Mesendoderm (in vitro differentiated cells): ENCODE results near the gene STAT5B. TPM values are rescaled to one million over a fixed set of nuclear protein-coding genes. Genes with fewer than 3 reads are reported as not detected.

ENCODE experiments used
- DNase-seq: peaks from one replicate; pipeline ENCODE4 v3.0.0; 2013
- H2AK5ac ChIP-seq: 2 replicates; pipeline ENCODE4 v1.6.1; 2013; ENCODE audit warnings: low read length, inconsistent platforms
- H2BK120ac ChIP-seq: 2 replicates; pipeline ENCODE4 v1.6.1; 2013; ENCODE audit warnings: low read depth, mild to moderate bottlenecking, low read length, moderate library complexity, mixed read lengths
- H2BK15ac ChIP-seq: replicated peaks from 2 replicates; pipeline ENCODE4 v1.6.1; 2013; ENCODE audit warnings: low read depth, mild to moderate bottlenecking, moderate library complexity
- H2BK5ac ChIP-seq: 2 replicates; pipeline ENCODE4 v1.6.1; 2013; ENCODE audit warnings: low read length, inconsistent platforms
- H3K18ac ChIP-seq: 2 replicates; pipeline ENCODE4 v1.6.1; 2013; ENCODE audit warnings: mild to moderate bottlenecking, low read length, mixed read lengths
- H3K23ac ChIP-seq: one replicate; pipeline ENCODE4 v1.6.1; 2013; ENCODE audit warnings: low read length
- H3K27ac ChIP-seq: 2 replicates; pipeline ENCODE4 v1.5.1; 2013; ENCODE audit warnings: low read depth, mild to moderate bottlenecking, inconsistent platforms, low read length, moderate library complexity
- H3K27me3 ChIP-seq: 2 replicates; pipeline ENCODE4 v1.6.1; 2013; ENCODE audit warnings: low read length, control low read depth, mild to moderate bottlenecking, inconsistent platforms; ENCODE audit not compliant: insufficient read depth, poor library complexity
- H3K36me3 ChIP-seq: 2 replicates; pipeline ENCODE4 v1.6.1; 2013; ENCODE audit warnings: low read length, inconsistent platforms; ENCODE audit not compliant: control insufficient read depth, insufficient read depth
- H3K4ac ChIP-seq: one replicate; pipeline ENCODE4 v1.6.1; 2013; ENCODE audit warnings: low read depth, mild to moderate bottlenecking, low read length, moderate library complexity
- H3K4me1 ChIP-seq: 2 replicates; pipeline ENCODE4 v1.6.1; 2013; ENCODE audit warnings: low read depth, low read length, inconsistent platforms; ENCODE audit not compliant: control insufficient read depth
- H3K4me2 ChIP-seq: 2 replicates; pipeline ENCODE4 v1.6.1; 2013; ENCODE audit warnings: low read length
- H3K4me3 ChIP-seq: 2 replicates; pipeline ENCODE4 v1.5.1; 2013; ENCODE audit warnings: mild to moderate bottlenecking, low read length
- H3K56ac ChIP-seq: one replicate; pipeline ENCODE4 v1.6.1; 2013; ENCODE audit warnings: low read length
- H3K79me1 ChIP-seq: 2 replicates; pipeline ENCODE4 v1.6.1; 2013; ENCODE audit warnings: low read length, inconsistent platforms
- H3K79me2 ChIP-seq: 2 replicates; pipeline ENCODE4 v1.6.1; 2013; ENCODE audit warnings: mild to moderate bottlenecking, low read length; ENCODE audit not compliant: control insufficient read depth, insufficient read depth
- H3K9ac ChIP-seq: 2 replicates; pipeline ENCODE4 v1.6.1; 2013; ENCODE audit warnings: low read length, inconsistent platforms
- H4K5ac ChIP-seq: one replicate; pipeline ENCODE4 v1.6.1; 2013; ENCODE audit warnings: low read length
- H4K8ac ChIP-seq: one replicate; pipeline ENCODE4 v1.6.1; 2013; ENCODE audit warnings: low read depth, mild to moderate bottlenecking, control low read depth, low read length, moderate library complexity
- WGBS: extraction: QIAGEN DNeasy Blood & Tissue Kit; methylation state at CpG from one replicate; pipeline ENCODE4 v1.1.7; 2013; ENCODE audit warnings: low lambda C conversion rate, missing lambda C conversion rate; ENCODE audit not compliant: insufficient coverage; ENCODE audit errors: extremely low coverage; 5-methylcytosine and 5-hydroxymethylcytosine counted together
- polyA plus RNA-seq, 2 experiments: library from polyadenylated mRNA; stranded (reverse); fragments of 200-250 nt; gene quantifications; one replicate each; pipeline ENCODE4 v1.2.3, GENCODE V29; 2013

The STAT5B gene
- polyA plus RNA-seq (2013, experiment 1 of 2) = 24.3 TPM
- 26.6 TPM for polyA plus RNA-seq (2013, experiment 2 of 2)

DNA sequence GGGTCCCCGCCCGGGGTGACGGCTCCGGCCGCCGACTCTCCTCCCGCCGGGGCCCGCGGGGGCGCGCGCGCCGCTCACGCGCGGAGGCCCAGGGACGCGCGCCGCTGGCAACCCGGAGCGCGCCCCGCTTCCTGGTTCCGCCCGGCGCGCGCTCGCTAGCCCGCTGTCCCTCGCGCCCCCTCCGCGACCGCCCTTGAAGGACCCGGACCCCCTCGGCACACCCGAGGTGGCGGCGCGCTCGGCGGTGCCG is at the start of gene STAT5B:
STAT5B (minus strand) TSS at position 33 of the 250 bp plus-strand sequence. CDS start 44,264 bp downstream, outside the sequence.
- Histone ChIP-seq H2BK120ac (peak within 1 kb of the TSS; percentile 65), H2BK5ac (no peak within 1 kb of the TSS), H3K23ac (peak within 1 kb of the TSS; percentile 81), H2BK15ac (no peak within 1 kb of the TSS), H3K4ac (peak within 1 kb of the TSS; percentile 98), H3K27me3 (no peaks in the 10 kb centered on the region), H3K4me2 (peak within 1 kb of the TSS; percentile 58), H3K4me3 (peak within 1 kb of the TSS; percentile 81), H3K27ac (no peak within 1 kb of the TSS), H3K56ac (peak within 1 kb of the TSS; percentile 92), H3K36me3 (no peaks in the 10 kb centered on the region), H2AK5ac (no peak within 1 kb of the TSS), H3K79me1 (peaks cover 2% of the 10 kb centered on the region), H3K4me1 (peaks cover 3% of the 10 kb centered on the region), H3K79me2 (peaks cover 13% of the 10 kb centered on the region), H4K8ac (peak within 1 kb of the TSS; percentile 67), H3K9ac (peak within 1 kb of the TSS; percentile 83), H3K18ac (peak within 1 kb of the TSS; percentile 99), H4K5ac (no peak within 1 kb of the TSS)
- DNase-seq = peak; percentile 73
- no CpG with 5 or more reads among the region's 47 CpGs for WGBS

DNA sequence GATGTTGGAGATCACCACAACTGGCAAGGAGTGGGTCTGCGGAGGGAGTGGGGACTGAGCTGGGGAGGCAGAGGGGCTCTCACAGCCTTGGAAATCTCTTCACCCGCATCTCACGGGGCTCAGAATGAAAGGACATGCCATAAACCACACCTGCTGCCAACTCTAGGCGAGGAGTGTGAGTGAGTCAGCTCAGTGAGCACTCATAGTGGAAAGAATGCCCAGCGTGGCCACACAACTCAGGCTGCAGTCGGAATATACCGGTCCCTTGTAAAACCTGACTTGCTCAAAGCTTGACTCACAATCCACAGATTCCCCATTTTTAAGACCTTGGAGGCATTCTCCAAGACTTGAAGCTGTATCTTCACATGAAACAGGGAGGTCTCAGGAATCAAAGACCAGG is 48.8 kb upstream of the STAT5B start:
- H3K56ac ChIP-seq = no peak overlapping the region
- H3K4me1 ChIP-seq = no peaks in the 10 kb centered on the region
- no peak overlapping the region for H4K5ac ChIP-seq
- no peaks in the 10 kb centered on the region for H3K27me3 ChIP-seq
- H3K9ac ChIP-seq = no peak overlapping the region
- H3K4me3 ChIP-seq = no peak overlapping the region
- no peak overlapping the region for H2BK5ac ChIP-seq
- no CpG with 5 or more reads among the region's 7 CpGs for WGBS
- H2BK15ac ChIP-seq = no peak overlapping the region
- H3K79me2 ChIP-seq = no peaks in the 10 kb centered on the region
- no peak overlapping the region for H3K4ac ChIP-seq
- H3K23ac ChIP-seq = no peak overlapping the region
- no peak overlapping the region for H3K18ac ChIP-seq
- H2AK5ac ChIP-seq = no peak overlapping the region
- H4K8ac ChIP-seq = no peak overlapping the region
- no peak overlapping the region for H3K27ac ChIP-seq
- DNase-seq = no peak
- peaks cover 4% of the 10 kb centered on the region for H3K36me3 ChIP-seq
- no peak overlapping the region for H3K4me2 ChIP-seq
- no peaks in the 10 kb centered on the region for H3K79me1 ChIP-seq
- H2BK120ac ChIP-seq = no peak overlapping the region

- WGBS = no CpG with 5 or more reads among the region's 5 CpGs
- peaks cover 2% of the 10 kb centered on the region for H3K36me3 ChIP-seq
Measured at GRCh38 chr17:42323268-42323773, 47.1 kb upstream of the STAT5B start.

DNA sequence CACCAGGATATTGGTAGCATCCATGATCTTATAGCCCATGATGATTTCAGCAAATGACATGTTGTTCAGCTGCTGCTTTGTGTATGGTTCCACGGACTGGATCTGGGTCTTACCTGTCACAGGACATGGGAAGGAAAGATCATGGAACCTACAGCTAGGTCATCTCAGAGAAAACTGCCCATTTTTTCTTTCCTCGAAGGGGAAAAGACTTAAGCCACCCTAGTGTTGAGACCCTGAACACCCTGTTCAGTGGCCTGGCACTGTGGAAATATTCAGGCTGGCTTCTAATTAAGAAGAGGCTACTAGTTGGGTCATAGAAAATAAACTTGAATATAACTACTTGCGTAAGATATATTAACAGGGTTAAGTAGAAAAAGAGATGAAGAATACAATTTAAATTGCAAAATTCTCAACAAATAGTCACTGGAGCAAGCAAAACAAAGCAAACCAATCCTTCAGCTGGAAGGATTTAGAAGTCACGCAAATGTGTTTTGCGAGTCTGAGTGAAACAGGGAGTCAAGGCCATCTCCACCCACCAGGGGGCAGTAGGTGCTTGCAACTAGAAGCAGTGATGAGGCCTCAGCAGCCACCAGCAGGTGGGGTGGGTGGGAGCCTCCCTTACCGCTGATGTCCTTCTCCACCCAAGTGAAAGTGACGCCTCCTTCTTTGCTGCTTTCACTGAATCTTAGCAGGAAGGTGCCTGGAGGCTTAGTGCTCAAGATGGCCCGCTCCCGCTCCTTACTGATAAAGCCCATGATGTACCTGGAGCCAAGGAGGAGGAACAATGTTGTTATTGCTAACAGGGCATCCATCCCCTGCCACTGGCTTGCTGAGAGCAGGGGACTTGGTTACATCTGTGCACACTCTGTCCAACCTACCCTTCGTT is 46.4 kb upstream of the STAT5B start:
- Histone ChIP-seq H3K79me1 (no peaks in the 10 kb centered on the region), H3K4me1 (peaks cover 4% of the 10 kb centered on the region), H3K56ac (no peak overlapping the region), H3K27me3 (no peaks in the 10 kb centered on the region), H2BK15ac (no peak overlapping the region), H2BK120ac (no peak overlapping the region), H4K5ac (no peak overlapping the region), H3K18ac (no peak overlapping the region), H3K4ac (no peak overlapping the region), H2AK5ac (no peak overlapping the region), H3K4me2 (no peak overlapping the region), H3K79me2 (no peaks in the 10 kb centered on the region), H3K27ac (no peak overlapping the region), H3K36me3 (peaks cover 2% of the 10 kb centered on the region), H4K8ac (no peak overlapping the region), H3K4me3 (no peak overlapping the region), H3K9ac (no peak overlapping the region), H2BK5ac (no peak overlapping the region), H3K23ac (no peak overlapping the region)
- no CpG with 5 or more reads among the region's 10 CpGs for WGBS
- DNase-seq = peak; percentile 97

More at GRCh38 chr17:42323268-42323773, 47.1 kb upstream of the STAT5B start:
- Histone ChIP-seq H3K4me1 (peaks cover 4% of the 10 kb centered on the region), H2BK15ac (no peak overlapping the region), H4K5ac (no peak overlapping the region), H2AK5ac (no peak overlapping the region), H2BK120ac (no peak overlapping the region), H3K79me1 (no peaks in the 10 kb centered on the region), H3K23ac (no peak overlapping the region), H3K27me3 (no peaks in the 10 kb centered on the region), H3K56ac (no peak overlapping the region), H3K18ac (no peak overlapping the region), H2BK5ac (no peak overlapping the region), H3K27ac (no peak overlapping the region), H3K4me3 (no peak overlapping the region), H3K4ac (no peak overlapping the region), H4K8ac (no peak overlapping the region), H3K4me2 (no peak overlapping the region), H3K79me2 (no peaks in the 10 kb centered on the region), H3K9ac (no peak overlapping the region)
- DNase-seq = no peak

DNA sequence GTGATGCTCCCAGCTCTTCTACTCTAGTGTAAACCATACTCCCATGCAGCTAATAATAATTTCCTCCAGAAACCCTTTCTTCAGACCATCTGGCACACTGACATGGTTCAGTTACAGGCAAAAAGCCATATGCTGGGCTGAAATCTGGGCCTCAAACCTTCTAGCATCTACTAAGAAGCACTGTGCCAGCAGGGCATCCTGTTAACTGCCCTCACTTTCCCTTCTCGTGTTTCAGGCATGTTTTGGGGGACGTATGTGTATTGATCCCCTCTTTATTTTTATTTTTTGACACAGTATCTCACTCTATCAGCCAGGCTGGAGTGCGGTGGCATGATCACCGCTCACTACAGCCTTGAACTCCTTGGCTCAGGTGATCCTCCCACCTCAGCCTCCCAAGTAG is 45.4 kb upstream of the STAT5B start:
- no peak for DNase-seq
- Histone ChIP-seq H3K4me1 (peaks cover 4% of the 10 kb centered on the region), H2BK15ac (no peak overlapping the region), H4K8ac (no peak overlapping the region), H3K79me1 (no peaks in the 10 kb centered on the region), H3K9ac (no peak overlapping the region), H3K23ac (no peak overlapping the region), H3K4me2 (no peak overlapping the region), H3K79me2 (no peaks in the 10 kb centered on the region), H2AK5ac (no peak overlapping the region), H3K56ac (no peak overlapping the region), H4K5ac (no peak overlapping the region), H3K36me3 (peaks cover 3% of the 10 kb centered on the region), H3K4ac (no peak overlapping the region), H3K4me3 (no peak overlapping the region), H3K27me3 (no peaks in the 10 kb centered on the region), H3K27ac (no peak overlapping the region), H2BK5ac (no peak overlapping the region), H2BK120ac (no peak overlapping the region), H3K18ac (no peak overlapping the region)
- no CpG with 5 or more reads among the region's 4 CpGs for WGBS
